HG02571 (cell line): ENCODE results near the gene COBL.

Experiments
- ATAC-seq: cut with Tn5 transposase; IDR thresholded peaks from one replicate; pipeline ENCODE4 v1.9.1; 2021; ENCODE audit warnings: mild to moderate bottlenecking, moderate library complexity; ENCODE audit not compliant: unreplicated experiment

Gene COBL, protein sequence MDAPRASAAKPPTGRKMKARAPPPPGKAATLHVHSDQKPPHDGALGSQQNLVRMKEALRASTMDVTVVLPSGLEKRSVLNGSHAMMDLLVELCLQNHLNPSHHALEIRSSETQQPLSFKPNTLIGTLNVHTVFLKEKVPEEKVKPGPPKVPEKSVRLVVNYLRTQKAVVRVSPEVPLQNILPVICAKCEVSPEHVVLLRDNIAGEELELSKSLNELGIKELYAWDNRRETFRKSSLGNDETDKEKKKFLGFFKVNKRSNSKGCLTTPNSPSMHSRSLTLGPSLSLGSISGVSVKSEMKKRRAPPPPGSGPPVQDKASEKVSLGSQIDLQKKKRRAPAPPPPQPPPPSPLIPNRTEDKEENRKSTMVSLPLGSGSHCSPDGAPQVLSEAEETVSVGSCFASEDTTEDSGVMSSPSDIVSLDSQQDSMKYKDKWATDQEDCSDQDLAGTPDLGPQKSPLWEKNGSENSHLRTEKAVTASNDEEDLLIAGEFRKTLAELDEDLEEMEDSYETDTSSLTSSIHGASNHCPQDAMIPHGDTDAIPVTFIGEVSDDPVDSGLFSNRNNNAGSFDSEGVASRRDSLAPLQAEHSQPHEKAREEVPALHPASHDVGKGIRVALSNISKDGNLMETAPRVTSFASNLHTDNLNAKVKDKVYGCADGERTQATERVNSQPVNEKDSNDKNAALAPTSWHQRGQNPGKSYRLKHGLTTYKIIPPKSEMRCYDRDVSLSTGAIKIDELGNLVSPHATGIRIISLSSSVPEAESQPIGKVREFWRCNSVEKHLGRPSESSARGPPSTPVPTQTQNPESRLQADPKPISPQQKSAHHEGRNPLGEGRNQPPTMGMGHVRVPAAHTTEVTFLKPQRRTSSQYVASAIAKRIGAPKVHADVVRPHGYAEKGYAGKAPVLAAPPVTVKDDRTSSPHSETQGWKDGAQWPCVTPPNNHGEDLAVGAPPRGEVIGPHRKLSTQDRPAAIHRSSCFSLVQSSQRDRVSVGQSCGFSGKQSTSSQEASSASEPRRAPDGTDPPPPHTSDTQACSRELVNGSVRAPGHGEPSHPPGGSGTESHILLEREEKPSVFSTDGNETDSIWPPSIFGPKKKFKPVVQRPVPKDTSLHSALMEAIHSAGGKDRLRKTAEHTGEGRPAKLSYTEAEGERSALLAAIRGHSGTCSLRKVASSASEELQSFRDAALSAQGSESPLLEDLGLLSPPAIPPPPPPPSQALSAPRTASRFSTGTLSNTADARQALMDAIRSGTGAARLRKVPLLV

DNA sequence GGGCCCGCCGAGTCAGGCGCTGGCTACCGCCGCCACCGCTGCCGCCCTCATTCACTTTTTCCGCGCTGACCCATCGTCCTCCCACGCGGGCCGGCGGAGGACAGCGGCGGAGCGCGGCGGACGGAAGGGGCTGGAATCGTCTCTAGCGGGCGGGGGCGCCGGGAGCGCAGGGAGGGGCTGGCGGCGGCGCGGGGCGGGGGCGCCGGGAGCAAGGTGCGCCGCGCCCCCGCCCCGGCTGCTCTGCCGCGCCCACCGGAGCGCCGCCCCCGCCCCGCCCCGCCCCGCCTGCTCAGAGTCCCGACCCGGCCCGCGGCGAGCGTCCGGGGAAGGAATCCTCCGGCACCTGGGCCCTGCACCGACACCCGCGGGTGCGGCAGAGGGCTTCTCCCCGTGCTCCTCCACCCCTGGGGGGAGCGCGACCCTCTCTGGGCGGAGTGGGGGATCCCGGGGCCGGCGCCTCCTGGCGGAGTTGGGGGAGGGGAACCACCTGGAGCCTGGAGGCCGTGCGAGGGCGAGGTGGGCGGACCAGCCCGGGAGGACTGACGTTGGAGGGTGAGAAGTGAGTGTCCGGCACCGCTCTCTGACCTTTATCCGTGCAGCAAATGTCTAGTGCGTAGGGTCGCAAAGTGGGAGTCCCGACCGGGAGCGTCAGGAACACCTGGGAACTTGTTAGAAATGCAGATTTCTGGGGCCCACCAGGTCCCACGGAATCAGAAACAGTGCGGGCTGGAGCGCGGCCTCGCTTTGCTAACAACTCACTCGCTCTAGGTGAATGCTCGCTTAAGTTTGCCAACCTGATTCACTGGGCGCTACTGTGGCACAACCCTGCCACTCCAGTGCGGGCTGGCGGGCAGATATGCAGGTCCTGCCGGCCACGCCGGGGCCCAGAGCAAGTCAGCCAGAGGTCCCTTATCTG lies at the start of gene COBL:
Gene COBL, minus strand, starts transcription at position 144 of the 916 bp plus-strand sequence. CDS start 176 bp downstream, outside the sequence.
- no peak for ATAC-seq

DNA sequence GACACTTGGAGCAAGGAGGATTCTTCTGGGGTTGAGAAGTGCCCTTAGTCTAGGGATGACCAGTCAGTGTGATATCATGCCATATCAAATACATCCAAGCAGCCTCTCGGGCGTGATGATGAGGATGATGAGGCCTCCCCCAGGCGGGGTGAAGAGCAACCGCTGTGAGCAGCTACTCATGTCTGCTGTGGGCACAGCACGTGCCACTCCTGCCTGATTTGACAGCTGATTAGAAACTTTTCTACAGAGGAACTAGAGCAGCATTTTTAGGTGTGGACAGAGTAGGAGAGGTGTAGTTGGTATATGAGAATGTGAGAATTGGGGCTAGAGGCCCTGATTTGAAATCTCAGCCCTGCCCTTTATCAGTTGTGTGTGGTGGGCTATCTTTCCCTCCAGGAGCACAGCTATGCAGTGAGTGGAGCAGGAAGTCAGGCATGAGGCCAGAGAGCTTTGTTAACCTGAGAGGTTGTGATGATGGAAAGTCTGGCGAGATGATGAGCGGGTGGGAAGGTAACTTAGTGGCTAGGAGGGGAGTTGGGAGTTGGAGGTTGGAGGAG lies 49.6 kb upstream of the COBL start:
- no peak for ATAC-seq

DNA sequence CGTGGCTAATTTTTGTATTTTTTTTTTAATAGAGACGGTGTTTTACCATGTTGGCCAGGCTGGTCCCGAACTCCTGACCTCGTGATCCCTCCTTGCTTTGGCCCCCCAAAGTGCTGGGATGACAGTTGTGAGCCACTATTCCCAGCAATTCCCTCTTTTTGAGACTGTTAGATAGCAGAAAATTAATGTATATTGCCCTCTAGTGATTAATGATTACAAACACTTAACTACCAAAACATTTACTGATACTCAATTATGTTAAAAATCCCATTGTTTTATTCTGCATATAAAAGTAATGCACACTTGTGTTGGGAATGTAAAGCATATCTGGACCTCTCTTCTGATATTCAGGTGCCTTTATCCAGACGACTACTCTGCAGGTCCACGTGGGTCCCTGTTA lies 41.2 kb upstream of the COBL start:
- no peak for ATAC-seq

DNA sequence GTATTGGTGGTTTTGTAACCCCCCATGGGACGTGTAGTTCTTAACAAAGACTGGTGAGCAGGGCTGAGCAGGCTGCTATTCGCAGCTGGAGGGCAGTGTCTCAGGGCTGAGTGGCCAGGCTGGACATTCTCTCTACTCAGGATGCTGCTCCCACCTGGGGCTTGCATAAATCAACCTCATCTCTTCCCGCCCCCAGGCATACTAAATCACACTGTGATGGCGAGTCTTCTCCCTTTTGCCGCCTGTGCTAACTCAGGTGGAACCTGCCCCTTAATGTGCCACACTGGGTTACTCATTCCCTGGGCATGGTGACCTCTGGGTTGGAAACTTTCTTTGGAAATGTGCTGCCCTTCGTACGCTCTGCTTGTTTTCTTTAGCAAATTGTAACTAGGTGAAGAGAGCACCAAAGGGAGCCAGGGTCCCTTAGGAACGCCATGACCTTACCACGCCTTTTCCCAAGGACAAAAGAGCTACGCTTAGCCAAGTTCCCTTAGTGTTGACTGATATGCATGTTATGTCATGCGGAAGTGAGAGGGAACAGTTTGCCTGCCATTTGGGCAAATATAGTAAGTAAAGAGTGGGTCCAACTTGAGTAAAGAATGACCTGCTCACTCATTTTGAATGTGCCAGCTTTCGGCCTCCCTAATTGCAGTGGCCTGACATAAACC lies 40.4 kb upstream of the COBL start:
- ATAC-seq, result no peak

DNA sequence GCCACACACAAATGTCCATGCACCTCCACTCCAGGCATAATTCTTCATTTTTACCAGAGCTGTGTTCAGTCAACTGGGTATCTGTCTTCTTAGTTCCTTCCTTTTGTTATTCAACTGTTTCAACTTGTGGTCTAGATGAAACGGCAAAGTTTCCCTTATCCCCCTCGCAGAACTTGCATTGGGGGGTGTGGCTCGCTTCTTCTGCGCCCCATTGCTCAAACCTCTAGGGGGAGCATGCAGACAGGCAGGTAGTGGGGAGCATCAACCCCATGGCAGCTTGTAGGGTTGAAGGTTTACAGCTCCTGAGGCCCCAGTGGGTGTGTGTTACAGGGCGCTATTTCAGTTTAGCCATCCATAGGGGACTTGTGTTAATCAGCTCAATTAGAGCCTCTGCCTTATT lies 38.3 kb upstream of the COBL start:
- ATAC-seq, result no peak

DNA sequence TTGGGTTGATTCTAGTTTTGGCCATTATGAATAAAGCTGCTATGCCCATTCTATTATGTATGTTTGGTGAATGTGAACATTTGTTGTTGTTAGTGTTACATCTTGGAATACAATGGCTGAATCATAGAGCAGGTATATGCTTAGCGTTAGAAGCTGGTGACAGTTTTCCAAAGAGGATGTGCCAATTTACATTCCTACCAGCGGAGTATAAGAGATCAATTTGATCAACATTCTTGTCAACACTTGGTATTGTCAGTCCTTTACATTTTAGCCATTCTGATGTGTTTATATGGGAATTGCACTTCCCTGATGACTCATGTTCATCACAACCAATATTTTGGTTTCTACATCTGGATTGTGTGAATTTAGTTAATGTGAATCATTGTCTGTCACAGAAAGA lies 37.8 kb upstream of the COBL start:
- no peak for ATAC-seq

DNA sequence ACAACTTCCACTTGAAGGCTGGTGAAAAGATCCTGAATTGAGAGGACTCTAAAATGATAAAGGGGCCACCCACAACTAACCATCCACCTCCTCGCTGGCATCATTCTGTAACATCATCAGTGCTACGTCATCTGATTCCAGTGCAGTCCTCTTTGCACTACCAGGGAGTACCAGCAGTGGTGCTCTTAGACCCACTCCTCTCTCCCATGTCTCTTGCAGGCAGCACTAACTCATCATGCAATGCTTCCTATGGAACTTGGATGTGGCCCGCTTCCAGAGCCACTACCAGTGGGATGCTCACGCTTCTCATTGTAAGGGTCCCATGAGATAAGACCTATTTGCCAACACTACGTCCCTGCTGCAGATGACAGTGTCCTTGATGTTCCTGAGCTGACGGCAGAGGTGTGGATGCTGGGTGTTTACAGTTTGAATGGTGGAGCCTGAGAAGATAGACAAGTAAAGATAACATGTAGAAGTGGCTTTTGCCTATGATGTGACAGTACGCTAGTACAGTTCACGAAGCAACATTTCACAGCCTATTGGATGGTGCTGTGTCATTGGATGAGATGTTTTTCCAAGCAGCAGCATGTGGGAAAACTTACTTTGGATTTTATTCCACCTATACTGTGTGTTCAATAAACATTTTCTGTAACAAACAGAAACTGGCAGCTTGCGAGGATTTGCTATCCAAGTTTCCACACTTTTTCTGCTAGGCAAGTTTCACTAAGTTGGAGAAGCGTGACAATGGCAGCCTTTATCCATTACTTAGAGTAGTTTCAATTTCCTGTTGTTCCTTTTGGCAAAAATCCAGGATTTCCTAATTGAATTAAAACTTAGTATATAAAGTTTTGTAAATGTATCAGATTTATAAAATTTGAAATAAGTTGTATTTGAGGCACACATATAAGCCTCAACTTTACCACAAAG lies 35.8 kb upstream of the COBL start:
- no peak for ATAC-seq

DNA sequence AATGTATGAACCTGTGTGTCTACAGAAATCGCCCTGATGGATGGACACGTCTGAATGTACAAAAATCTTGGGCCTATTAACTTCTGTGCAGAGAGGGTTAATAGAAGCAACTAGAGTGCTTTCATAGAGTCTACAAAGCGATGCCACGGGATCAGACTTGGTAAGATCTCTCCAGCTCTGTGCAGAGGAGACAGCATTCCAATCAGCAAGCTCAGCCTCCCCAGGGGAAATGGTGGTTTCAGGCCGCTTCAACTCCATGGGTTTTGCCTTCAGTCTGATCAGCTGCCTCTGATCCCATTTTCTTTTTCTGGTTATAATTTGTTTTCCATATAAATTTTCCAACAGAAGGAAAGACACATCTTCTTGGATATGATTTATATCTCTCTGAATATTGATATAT lies 35.1 kb upstream of the COBL start:
- no peak for ATAC-seq

DNA sequence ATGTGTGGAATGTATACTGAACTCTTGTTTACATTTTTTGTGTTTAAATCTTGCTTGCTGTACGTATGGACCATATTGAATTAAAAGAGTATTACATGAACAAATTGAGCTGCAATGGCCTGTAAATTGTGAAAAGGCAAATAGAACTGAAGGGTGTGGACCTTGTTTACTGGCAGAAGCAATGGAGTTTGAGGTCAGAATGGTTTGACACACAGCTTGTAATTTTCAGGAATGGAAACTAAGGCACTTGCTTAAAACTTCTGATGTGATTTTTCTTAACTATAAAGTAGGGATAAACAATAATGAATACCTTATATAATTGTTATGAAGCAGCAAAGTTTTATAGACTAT lies 33.9 kb upstream of the COBL start:
- ATAC-seq, result no peak

DNA sequence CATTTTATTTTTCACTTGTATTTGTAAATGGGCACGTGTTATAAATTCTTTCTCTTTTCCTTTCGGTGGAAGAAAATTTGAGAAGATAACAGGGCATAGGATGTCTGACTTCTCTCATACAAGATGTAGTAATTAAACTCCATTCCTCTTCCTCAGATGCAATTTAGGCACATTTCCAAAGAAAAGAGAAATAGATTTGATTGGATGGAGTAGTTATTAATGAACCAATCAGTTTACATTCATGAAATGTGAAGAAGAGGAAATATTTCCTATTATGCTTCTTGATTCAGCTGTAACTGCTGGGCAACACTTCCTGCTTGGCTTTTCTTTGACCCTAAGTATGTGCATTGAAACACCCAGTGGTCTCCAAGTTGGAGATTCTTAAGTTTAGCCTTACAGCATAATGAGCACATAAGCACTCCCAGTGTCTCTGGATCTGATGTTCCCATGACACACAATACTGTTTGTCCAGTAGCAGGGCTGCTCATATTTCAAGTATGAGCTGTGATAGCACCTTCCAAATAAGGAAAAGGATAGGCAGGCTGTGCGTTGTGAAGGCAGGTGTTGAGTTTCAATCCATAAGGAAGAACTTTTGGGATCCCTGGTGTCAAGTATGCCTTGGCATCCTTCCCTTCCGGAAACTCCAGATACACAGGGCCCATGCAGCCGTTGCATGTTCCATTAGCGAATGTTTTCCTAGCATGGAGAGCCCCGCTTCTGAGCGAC lies 33.4 kb upstream of the COBL start:
- ATAC-seq, result no peak

DNA sequence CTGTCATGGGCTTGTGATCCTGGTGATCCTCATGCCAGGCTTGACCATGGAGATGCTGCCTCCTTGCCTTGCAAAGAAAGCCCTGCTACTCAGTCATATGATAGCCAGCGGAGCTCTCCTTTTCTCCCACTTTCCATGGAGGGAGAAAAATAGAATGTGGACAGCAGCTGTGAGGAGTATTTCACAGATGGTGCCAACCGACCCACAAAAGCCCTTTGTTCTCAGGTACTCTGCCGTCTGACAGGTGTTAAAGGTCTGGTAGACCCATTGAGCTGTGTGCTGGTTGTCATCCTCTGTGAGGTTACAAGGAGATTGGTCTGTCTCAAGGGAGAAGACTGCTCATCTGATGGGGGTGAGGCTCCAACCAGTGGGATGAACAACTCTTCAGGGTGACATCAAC lies 29.5 kb upstream of the COBL start:
- no peak for ATAC-seq

DNA sequence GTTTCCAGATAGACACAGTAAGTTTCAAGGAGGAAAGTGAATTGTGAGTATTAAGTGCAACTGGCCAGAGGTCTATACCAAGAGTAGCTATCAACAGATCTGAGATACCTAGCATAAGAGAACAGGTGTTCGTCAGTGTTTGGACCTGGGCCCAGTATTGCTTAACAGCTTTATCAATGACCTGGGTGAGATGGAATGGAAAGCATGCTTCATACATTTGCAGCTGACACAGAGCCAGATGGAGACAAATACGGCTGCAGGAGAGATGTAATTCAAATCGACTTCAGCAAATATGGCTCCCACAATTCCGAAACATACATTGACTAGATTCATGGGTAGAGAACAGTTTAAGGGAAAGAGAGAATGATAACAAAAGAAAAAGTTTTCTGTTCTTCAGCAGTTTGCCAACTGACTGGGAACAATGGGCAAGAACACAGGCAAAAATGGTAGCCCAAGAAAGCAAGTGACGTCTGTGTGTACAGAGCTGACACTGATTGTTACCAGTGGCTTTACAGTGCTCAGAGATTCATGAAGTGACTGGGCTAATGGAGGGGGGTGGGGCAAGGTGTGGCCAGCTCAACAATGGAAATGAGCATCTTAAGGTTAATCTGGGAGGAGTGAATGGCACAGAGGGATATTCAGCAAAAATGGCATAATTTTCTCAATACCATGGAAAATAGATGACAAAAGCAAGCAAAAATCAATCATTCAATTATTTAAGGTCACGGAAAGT lies 28.0 kb upstream of the COBL start:
- ATAC-seq, result no peak

DNA sequence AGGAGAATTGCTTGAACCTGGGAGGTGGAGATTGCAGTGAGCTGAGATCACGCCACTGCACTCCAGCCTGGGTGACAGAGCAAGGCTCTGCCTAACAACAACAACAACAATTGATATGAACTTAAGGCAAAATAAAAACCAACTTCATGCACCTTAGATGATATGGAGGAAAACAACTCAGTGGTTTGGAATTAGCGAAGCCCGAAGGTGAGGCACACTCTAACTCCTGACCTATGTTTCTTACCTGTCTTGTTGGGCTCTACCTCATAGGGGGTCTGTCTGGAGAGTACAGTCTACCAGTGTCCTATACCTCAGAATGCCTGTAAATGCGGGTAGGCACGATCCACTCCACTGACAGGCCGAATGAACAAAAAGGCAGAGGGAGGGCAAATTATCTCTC lies 24.3 kb upstream of the COBL start:
- ATAC-seq, result no peak

DNA sequence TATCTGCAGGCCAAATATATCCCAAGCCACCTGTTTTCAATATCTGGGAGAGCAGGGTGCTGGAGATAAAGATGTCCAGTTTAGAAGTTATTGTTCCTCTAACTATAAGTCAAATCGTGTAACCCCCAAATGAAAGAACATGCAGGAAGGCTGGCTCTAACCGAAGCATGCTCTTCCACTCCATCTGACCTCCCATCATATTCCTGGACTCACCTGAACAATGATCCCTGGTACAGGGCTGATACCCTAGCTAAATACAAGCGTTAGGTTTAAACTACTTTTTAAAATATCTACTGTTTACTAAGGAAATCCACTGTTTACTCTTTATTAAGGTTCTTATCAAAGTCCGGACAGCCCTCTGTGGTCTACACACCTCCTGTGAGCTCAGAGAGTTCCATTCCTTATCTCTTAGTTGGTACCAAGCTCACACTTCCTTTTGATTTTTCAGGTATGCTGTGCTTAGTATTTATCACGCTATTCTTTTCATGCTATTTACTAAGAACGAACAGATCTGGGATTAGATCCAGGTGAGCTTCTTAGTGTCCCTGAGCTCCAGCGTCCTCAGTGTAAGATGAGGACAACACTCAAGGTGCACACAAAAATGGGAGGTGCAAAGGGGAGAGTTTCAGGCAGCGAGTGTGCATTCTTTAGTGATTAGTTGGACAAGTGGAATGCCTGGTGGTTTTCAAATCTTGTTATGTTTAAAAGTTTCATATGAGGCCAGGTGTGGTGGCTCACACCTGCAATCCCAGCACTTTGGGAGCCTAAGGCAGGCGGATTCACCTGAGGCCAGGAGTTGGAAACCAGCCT lies 23.6 kb upstream of the COBL start:
- ATAC-seq, result no peak

DNA sequence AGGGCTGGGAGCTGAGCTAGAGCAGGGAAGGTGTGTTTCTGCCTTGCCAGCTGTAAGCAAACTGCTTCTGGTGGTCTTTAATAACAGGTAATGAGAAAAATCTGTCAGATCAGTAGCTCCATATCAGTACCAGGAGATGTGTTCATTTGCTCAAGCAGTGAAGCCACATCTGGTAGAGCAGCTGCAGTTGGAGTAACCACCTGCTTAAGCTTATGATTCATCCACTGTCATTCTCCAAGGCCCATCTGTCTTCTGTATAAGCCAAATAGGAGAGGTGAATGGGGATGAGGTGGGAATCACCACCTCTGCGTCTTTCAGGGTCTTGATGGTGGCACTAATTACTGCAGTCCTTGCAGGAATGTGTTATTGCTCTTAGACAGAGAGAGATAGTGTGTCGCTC lies 18.4 kb upstream of the COBL start:
- ATAC-seq, result no peak

DNA sequence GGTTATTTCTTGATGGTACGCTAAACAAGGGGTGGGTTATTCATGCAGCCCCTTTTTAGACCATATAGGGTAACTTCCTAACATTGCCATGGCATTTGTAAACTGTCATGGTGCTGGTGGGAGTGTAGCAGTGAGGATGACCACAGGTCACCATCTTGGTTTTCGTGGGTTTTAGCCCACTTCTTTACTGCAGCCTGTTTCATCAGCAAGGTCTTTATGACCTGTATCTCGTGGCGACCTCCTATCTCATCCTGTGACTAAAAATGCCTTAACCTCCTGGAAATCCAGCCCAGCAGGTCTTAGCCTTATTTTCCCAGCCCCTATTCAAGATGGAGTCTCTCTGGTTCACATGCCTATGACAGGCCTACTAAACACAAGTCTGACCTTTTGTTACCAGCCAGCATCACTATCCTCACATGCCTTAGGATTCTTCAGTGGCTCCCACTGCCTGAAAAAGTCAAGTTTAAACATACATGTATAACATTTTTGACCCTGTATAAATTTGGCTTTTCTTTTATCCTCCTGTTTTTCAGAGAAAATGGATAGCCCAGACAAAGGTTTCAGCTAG lies 13.2 kb upstream of the COBL start:
- ATAC-seq, result no peak
